Stimulated activated CD8-positive, alpha-beta memory T cell treated with anti-CD3 and anti-CD28 coated beads, Interleukin-15, amount 100 ng/mL, for 48 hours (primary cell): ENCODE measurements around the gene LIPC.

Experiments used
- DNase-seq, 2 donors: peaks; one replicate each; pipeline ENCODE4 v3.0.0-alpha.2; 2020; ENCODE audit warnings: low read depth in 2 of 2

Gene LIPC

GRCh38 chr15:58474741-58475323 lies 43.0 kb downstream of the LIPC start:
- no peak for DNase-seq

GRCh38 chr15:58475573-58476524 lies 44.1 kb downstream of the LIPC start:
- no peak for DNase-seq

GRCh38 chr15:58476525-58477162 lies 44.9 kb downstream of the LIPC start:
- no peak for DNase-seq

GRCh38 chr15:58477170-58477569 lies 45.4 kb downstream of the LIPC start:
- DNase-seq: no peak

GRCh38 chr15:58478035-58478434 lies 46.2 kb downstream of the LIPC start:
- DNase-seq: no peak

GRCh38 chr15:58478579-58478978 lies 46.8 kb downstream of the LIPC start:
- no peak for DNase-seq

GRCh38 chr15:58479941-58480340 lies 48.1 kb downstream of the LIPC start:
- DNase-seq: no peak

GRCh38 chr15:58483376-58483775 lies 51.6 kb downstream of the LIPC start:
- no peak for DNase-seq

- no peak for DNase-seq
Observed at GRCh38 chr15:58484791-58485600, 53.2 kb downstream of the LIPC start.

- no peak for DNase-seq
Observed at GRCh38 chr15:58486062-58486461, 54.3 kb downstream of the LIPC start.

- DNase-seq: no peak
Observed at GRCh38 chr15:58486564-58486963, 54.8 kb downstream of the LIPC start.

- no peak for DNase-seq
Observed at GRCh38 chr15:58487041-58487723, 55.4 kb downstream of the LIPC start.

GRCh38 chr15:58487724-58488120 lies 55.9 kb downstream of the LIPC start:
- no peak for DNase-seq

GRCh38 chr15:58489289-58490085 lies 57.7 kb downstream of the LIPC start:
- no peak for DNase-seq

- no peak for DNase-seq
Observed at GRCh38 chr15:58490086-58490887, 58.5 kb downstream of the LIPC start.

- DNase-seq: no peak
Observed at GRCh38 chr15:58490888-58491473, 59.2 kb downstream of the LIPC start.

- no peak for DNase-seq
Observed at GRCh38 chr15:58491499-58492202, 59.9 kb downstream of the LIPC start.

- DNase-seq: no peak
Observed at GRCh38 chr15:58492661-58493397, 61.0 kb downstream of the LIPC start.
